NCI-H1092 (cell line): ENCODE data around the gene LRRIQ1.
"Not testable (repeated sequence)": the region's sequence is repeated elsewhere in the genome, so short reads cannot be mapped to it uniquely, and the experiment has no call there.

ENCODE experiments used
- DNase-seq: peaks from one replicate; lab custom pipeline; 2025; lab: John Stamatoyannopoulos, UW

LRRIQ1 gene

GRCh38 chr12:85036234-85036707 is at the start of gene LRRIQ1, which contains the start of gene TSPAN19:
LRRIQ1 (plus strand) TSS chr12:85036351; CDS start chr12:85038177, 1,826 bp downstream.
TSPAN19 (minus strand) TSS chr12:85036277; CDS start chr12:85029946, 6,331 bp downstream.
- DNase-seq: peak; percentile 80

GRCh38 chr12:84986586-84986985 is 49.6 kb upstream of the LRRIQ1 start:
- peak; percentile 24 for DNase-seq

GRCh38 chr12:84994426-84994825 is 41.7 kb upstream of the LRRIQ1 start:
- no peak for DNase-seq

GRCh38 chr12:84995641-84996040 is 40.5 kb upstream of the LRRIQ1 start:
- DNase-seq: no peak

- no peak for DNase-seq
These were observed 39.4 kb upstream of the LRRIQ1 start for GRCh38 chr12:84996759-84997158.

DNA sequence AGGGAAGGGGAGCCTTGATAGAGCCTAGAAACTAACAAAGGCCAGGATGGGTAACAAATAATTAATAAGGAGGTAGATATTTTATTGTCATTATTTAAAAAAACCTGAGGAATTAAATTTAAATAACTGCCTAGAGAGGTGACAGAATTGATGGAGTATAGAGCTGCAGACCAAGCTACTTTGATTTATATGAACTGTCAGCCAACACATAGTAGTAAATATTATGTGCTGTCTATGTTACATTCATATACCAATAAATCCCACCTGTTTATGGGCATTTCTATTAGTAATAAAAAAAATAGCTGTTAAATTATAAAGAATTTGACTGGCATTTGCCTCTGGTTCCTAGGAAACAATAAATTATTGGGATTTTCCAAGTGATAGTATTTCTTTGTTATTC is 37.8 kb upstream of the LRRIQ1 start:
- DNase-seq: no peak

GRCh38 chr12:85000729-85001128 is 35.4 kb upstream of the LRRIQ1 start:
- no peak for DNase-seq

- DNase-seq: no peak
These were observed 33.3 kb upstream of the LRRIQ1 start for GRCh38 chr12:85002778-85003296.

DNA sequence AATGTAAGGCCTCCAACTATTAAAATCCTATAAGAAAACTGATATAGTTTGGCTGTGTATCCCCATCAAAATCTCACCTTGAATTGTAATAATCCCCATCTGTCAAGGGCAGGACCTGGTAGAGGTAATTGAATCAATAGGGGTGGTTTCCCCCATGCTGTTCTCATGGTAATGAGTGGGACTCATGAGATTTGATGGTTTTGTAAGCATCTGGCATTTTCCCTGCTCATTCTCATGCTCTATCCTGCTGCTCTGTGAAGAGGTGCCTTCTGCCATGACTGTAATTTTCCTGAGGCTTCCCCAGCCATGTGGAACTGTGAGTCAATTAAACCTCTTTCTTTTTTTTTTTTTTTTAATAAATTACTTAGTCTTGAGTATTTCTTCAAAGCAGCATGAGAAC is 31.9 kb upstream of the LRRIQ1 start:
- no peak for DNase-seq

DNA sequence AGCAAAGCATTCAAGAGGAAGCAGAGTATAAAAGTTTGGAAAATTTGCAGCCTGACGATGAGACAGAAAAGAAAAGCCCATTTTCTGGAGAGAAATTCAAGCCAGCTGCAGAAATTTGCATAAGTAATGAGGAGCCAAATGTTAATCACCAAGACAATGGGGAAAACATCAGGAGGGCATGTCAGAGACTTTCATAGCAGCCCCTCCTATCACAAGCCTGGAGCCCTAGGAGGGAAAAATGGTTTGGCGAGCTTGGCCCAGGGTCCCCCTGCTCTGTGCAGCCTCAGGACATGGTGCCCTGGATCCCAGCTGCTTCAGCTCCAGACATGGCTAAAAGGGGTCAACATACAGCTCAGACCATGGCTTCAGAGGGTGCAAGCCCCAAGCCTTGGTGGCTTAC is 31.1 kb upstream of the LRRIQ1 start:
- DNase-seq: not testable (repeated sequence)

GRCh38 chr12:85005615-85006014 is 30.5 kb upstream of the LRRIQ1 start:
- DNase-seq: no peak

- DNase-seq: no peak
These were observed 29.9 kb upstream of the LRRIQ1 start for GRCh38 chr12:85006206-85006605.

DNA sequence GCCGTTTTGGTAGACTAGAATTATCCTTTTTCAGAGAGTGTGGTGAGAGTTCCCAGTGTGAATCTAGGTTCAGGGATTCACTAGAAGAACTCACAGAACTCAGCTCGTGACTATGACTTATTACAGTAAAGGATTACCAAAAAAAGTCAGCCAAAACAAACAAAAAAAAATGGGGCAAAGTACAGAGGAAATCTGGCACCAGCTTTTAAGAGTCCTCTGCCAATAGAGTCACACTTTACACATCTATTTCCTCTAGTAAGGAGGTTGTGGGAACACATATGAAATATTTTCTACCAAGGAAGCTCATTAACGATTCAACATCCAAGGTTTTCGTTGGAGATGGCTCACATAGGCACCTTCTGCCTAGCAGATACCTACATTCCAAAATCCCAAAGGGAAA is 28.3 kb upstream of the LRRIQ1 start:
- DNase-seq: no peak

DNA sequence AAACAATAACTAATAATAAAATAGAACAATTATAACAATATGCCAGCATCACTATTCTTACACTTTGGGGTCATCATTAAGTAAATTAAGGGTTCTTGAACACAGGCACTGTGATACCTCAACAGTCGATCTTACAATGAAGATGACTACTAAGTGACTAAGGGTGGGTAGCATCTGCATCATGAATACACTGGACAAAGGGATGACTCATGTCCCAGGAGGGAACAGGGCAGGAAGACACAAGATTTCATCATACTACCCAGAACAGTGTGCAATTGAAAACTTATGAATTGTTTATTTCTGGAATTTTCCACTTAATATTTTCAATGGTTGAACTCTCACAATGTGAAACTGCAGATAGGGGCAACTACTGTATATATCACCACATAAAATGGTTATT is 19.7 kb upstream of the LRRIQ1 start:
- DNase-seq: no peak

- DNase-seq: no peak
These were observed 19.0 kb upstream of the LRRIQ1 start for GRCh38 chr12:85017133-85017532.

- DNase-seq: no peak
These were observed 18.5 kb upstream of the LRRIQ1 start for GRCh38 chr12:85017618-85018017.

DNA sequence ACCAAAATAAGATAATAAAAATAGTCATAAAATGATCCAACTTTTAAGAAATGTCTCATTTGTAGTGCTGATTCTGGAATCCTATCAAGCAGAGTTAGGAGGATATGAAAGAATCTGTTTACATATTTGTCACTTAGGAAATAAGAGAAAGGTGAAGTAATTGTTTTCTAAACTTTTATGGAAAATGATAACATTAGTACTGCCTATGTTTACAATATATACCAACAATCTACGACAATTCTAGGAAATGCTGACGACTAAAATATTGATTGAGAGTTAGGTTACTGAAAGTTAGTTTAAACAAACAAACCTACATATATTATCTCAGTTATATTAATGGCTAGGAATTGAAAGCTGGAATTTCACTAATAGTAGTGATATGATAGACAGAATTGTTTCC is 18.1 kb upstream of the LRRIQ1 start:
- DNase-seq: no peak

DNA sequence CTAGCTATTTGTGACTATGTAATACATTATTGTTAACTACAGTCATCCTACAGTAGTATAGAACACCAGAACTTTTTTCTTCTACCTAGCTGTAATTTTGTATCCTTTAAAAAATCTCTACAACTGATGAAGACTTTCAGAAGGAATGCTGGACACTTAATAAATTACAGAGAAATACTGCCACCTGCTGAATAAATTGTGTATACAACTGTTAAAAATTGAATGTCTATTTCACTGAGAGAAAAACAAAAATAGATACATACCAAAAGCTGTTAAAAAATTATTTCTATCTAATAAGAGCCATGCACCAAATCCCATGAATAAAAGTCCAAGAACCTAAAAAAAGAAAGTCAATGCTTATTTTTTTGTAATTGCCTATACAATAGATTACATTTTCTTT is 6.7 kb upstream of the LRRIQ1 start:
- peak; percentile 1 for DNase-seq

- no peak for DNase-seq
These were observed 582 bp downstream of the LRRIQ1 start for GRCh38 chr12:85036733-85037132.

GRCh38 chr12:85041395-85041794 is 5.2 kb downstream of the LRRIQ1 start:
- no peak for DNase-seq

DNA sequence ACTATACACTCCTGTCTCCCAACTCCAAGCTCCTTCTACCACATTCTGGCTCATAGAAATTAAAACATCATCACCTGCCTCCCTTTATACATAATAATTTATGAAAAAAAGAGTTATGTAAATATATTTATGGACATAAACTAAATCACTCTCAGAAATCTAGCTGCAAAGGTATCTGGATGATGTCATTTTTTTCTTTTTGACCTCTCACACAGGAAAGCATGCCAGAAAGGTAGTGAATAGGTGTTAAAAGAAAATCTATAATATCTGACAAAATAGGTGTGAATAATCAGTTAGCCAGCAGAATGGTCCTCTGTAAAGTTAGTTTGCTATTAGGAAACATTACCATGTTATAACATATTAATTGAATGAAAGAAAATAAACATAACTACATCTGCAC is 7.7 kb downstream of the LRRIQ1 start:
- DNase-seq: no peak

GRCh38 chr12:85057370-85057963 is 21.3 kb downstream of the LRRIQ1 start:
- no peak for DNase-seq

- DNase-seq: no peak
These were observed 22.2 kb downstream of the LRRIQ1 start for GRCh38 chr12:85058339-85058738.

DNA sequence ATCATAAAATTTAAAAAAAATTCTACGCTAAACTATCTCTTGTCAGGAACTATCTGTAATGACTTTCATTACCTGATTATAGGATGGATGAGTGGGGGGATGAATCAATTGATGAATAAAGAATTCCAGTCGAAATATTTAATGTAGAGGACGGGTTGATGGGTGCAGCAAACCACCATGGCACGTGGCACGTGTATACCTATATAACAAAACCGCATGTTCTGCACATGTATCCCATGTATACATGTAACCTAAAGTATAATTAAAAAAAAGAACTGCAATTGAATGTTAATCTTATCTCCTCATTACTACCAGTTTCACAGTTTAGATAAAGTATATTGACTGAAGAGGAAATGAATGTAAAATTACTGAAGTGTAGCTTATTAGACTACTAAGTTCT is 23.4 kb downstream of the LRRIQ1 start:
- DNase-seq: no peak
